OCI-LY1 (cell line): ENCODE results near the gene FAAH.

Experiments used
- EZH2 ChIP-seq: fragments of 200-600 bp; sonication (generic), shearing (Covaris generic); IDR thresholded peaks from 2 replicates; pipeline ENCODE4 v1.8.0; 2017; ENCODE audit warnings: borderline replicate concordance, mixed run types, mild to moderate bottlenecking, antibody characterized with exemption, low read length, moderate library complexity, mixed read lengths
- TF ChIP-seq, protein P1 (sequence below): fragments of 200-600 bp; sonication (generic), shearing (Covaris generic); IDR thresholded peaks from 2 replicates; pipeline ENCODE4 v1.5.1; 2017; ENCODE audit warnings: mild to moderate bottlenecking, antibody characterized with exemption, low read length, moderate library complexity, mixed read lengths

DNA sequence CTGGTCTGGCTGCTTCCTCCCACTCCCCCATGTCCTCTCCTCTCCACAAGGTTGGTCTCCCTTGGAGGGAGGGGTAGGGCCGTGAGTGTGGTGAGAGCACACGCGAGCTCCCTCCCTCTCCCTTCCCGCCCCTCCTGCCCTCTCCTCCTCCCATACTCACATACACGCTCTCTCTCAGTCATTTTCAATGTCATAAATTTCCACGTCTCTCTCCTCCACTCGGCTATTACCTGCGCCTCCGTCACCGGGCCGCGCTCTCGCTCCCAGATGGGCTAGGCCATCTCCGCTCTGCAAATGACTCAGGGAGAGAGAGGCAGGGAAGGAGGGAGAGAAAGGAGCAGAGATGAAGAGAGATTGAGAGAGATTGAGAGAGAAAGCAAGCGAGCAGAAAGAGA lies 58.8 kb downstream of the FAAH start:
- TF ChIP-seq, protein P1, sequence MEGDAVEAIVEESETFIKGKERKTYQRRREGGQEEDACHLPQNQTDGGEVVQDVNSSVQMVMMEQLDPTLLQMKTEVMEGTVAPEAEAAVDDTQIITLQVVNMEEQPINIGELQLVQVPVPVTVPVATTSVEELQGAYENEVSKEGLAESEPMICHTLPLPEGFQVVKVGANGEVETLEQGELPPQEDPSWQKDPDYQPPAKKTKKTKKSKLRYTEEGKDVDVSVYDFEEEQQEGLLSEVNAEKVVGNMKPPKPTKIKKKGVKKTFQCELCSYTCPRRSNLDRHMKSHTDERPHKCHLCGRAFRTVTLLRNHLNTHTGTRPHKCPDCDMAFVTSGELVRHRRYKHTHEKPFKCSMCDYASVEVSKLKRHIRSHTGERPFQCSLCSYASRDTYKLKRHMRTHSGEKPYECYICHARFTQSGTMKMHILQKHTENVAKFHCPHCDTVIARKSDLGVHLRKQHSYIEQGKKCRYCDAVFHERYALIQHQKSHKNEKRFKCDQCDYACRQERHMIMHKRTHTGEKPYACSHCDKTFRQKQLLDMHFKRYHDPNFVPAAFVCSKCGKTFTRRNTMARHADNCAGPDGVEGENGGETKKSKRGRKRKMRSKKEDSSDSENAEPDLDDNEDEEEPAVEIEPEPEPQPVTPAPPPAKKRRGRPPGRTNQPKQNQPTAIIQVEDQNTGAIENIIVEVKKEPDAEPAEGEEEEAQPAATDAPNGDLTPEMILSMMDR = no peak
- TF ChIP-seq EZH2 = no peak
